GM12873 (cell line): ENCODE data around the gene ENOSF1.

Source experiments
- TF ChIP-seq, protein P1 (sequence below): IDR thresholded peaks from 2 replicates; pipeline ENCODE4 v1.5.1; 2012; ENCODE audit warnings: low read depth, mild to moderate bottlenecking, moderate library complexity, low read length, control low read depth; ENCODE audit not compliant: insufficient read depth; ENCODE audit errors: missing control alignments

The ENOSF1 gene

DNA sequence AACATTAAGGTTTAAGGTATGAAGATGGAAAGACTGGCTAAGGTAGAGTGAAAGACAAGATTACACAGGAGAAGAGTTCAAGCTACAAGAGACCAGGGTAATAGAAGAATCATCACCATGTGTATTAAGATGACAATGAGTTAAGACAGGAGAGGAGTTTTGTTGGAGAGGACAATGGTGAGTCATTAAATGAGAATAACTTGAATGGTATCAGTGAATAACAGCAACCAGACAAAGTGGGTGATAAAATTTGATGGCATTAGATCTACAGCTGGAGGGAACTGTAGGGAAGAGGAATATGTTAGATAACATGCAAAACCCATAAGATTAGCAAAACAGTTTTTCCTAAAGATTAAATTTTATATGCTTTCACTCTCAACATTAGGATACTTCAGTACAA is 18.8 kb upstream of the ENOSF1 start:
- TF ChIP-seq, protein P1, sequence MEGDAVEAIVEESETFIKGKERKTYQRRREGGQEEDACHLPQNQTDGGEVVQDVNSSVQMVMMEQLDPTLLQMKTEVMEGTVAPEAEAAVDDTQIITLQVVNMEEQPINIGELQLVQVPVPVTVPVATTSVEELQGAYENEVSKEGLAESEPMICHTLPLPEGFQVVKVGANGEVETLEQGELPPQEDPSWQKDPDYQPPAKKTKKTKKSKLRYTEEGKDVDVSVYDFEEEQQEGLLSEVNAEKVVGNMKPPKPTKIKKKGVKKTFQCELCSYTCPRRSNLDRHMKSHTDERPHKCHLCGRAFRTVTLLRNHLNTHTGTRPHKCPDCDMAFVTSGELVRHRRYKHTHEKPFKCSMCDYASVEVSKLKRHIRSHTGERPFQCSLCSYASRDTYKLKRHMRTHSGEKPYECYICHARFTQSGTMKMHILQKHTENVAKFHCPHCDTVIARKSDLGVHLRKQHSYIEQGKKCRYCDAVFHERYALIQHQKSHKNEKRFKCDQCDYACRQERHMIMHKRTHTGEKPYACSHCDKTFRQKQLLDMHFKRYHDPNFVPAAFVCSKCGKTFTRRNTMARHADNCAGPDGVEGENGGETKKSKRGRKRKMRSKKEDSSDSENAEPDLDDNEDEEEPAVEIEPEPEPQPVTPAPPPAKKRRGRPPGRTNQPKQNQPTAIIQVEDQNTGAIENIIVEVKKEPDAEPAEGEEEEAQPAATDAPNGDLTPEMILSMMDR = no peak

DNA sequence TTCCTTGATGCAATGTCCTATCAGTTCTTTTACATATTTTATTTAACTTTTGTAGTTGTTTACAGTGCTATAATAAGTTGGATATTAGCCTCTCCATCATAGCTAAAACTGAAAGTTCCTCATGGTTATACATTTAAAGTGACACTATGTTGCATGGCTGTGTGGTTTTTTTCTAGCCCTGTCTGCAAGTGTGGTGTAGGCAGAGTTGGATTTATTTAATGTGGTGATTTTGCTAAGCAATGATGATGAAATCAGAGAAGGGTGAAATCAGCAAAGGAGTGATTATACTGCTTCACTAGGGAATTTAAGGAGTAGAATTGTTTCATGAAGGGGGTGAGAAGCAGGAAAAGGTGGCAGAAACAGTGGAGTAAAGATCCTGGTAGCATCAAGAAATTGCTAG is 18.3 kb upstream of the ENOSF1 start:
- TF ChIP-seq, protein P1 = no peak

- TF ChIP-seq, protein P1 = peak; percentile 37
Observed at GRCh38 chr18:730120-730519, 17.7 kb upstream of the ENOSF1 start.

- TF ChIP-seq, protein P1 = no peak
Observed at GRCh38 chr18:725646-726045, 13.2 kb upstream of the ENOSF1 start.

- TF ChIP-seq, protein P1 = no peak
Observed at GRCh38 chr18:723541-724080, 11.2 kb upstream of the ENOSF1 start.

GRCh38 chr18:717003-717402 is 4.6 kb upstream of the ENOSF1 start:
- TF ChIP-seq, protein P1 = no peak

GRCh38 chr18:715626-716025 is 3.2 kb upstream of the ENOSF1 start:
- TF ChIP-seq, protein P1 = no peak
